NCI-H1092 treated with DMSO at 0.1 percent for 48 hours (cell line): ENCODE measurements around the gene MAPRE3.

Source experiments
- DNase-seq: peaks from one replicate; lab custom pipeline; 2025; lab: John Stamatoyannopoulos, UW

The MAPRE3 gene

DNA sequence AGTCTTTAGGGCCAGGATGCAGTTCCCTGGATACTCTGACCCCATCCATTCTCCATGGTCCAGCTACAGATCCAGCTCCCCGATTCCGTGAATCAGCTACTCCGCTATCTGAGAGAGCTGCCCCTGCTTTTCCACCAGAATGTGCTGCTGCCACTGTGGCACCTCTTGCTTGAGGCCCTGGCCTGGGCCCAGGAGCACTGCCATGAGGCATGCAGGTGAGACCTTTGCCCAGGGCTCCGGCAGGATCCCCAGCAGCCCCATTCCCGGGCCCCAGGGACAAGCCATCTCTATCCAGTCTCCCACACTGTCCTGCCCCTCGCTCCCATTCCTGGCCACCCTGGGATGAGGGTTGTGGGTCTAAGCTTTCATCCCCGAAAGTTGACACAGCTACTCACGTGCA, 69.8 kb downstream of the MAPRE3 start:
- no peak for DNase-seq

DNA sequence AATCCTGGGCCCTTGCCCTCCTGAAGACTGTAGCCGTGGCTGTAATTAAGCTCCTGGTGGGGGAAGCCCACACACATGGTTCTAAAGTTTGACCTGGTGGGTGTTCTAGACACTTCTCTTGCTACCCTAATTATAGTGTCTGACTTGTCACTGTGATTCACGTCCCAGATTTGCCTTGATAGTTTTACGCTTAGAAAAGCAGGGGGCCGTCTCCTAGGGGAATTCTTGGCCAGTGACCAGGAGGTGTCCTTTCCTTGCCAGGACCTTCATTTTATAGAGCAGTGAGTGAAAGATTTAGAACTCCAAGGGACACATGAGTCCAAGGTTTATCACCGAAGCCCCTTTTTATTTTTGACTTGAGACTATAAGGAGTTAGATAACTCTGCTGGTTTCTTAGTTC, 71.3 kb downstream of the MAPRE3 start:
- no peak for DNase-seq

DNA sequence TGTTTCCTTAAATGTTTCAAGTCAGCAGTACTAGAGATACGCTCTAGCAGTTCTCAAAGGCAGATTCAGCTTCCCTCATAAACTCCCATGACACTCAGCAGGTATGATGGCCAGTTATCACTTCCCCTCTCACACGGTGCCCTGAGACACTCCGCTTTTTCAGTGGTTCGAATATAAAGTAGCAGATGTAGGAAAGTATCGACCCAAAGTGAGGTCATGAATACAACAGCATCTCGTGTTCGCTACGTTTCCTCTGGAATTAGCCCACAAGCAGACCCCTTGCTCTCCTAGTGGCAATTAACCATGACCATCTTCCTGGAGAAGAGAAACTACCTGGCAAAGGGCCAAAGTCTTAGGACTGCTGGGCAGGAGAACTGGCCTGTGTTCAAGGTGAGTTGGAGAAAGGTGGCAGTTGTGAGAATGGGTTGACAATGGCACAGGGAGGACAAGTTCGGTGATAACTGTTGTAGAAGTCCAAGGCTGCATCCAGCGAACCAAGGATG, 71.8 kb downstream of the MAPRE3 start:
- DNase-seq, result no peak

DNA sequence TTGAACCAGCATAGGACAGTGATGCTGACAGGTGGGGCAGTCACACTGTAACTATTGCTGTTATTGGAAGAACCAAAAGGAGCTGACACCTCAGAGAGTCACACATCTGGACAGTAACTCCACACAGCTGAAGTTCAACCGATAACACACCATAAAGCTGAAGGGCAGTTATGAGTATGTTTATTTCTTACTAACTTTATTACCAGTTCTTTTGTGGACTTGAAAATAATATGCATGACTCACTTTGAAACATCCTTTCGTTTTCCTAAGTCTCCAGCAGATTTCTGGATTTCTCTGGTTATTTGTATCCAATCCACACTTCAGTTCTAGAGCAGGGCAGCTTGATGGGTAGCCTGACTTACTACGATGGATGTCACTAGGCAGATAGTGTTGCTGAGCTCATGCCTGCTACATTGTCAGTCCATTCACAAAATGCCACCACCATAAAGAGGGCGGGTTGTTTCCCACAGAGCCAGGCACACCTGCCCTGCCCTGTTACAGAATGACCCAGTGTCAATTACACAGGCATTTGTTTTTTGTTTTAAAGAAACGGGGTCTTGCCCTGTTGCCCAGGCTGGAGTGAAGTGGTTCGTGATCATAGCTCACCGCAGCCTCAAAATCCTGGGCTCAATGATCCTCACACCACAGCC, 72.7 kb downstream of the MAPRE3 start:
- DNase-seq, result no peak

DNA sequence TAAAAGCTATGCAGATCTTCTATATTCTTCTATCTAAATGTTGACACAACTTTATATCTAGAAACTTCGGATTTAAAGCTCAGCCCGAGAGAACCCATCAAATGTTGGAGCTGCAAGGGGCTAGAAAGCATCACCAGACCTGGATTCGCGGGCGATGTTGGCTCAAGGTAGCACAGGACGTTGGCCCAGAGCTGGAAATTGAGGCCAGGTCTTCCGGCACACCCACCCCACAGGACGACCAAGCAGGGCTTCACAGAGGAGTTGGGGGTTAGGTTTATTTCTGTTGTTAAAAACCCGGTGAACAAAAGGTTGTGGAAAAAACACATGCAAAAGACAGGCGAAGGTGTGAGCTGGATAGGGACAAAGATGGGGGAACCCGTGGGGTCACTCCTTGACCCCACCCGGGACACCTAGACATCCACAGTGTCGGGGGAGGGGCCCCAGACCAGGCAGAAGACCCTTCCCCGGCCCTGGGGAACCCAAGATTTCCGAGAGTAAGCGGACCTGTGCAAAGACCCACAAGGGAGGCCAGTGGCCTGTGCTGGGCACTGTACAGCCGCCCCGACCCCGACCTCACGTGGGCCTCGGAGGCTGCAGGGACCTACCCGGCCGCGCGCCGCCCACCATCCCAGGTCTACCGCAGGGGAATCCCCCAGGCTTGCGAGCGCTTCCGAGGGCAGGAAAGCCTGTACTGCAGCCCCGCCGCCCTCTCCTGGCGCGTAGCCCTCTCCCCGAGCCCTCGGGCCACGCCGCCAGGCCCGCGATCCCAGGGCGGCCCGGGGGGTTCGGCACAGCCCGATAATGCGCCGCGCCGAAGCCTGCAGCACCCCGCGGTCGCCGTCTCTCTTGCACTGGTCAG, 79.2 kb downstream of the MAPRE3 start:
- peak; percentile 48 for DNase-seq

DNA sequence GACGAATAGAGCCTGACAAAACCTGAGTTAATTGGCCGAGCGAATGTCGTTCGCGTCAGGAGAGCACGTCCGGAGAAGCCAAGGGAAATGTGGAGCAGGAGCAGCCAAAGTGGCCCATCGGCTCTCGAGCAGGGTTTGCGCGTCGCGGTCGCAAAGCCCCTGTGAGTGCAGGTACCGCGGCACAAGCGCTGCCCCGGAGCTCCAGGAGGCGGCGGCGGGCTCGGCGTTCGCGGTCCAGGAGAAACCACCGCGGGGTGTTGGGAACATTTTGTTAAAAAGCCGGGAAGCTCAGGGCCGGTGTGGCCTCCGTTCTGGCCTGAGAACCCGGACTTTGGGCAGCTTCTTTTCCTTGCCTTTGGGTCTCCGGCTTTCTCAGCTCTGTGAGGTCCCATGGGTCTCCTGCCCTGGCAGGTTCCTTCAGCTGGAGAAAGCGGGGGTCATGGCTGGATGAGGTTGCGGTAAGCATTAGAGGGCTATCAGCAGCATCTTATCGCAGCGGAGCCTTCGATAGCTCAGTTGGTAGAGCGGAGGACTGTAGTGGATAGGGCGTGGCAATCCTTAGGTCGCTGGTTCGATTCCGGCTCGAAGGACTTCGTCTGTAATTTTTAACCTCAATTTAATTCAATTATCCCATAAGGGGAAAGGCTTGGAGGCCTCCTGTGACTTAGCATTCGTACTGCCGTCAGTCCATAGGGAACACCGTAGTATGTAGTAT, 80.0 kb downstream of the MAPRE3 start:
- DNase-seq, result peak; percentile 90

DNA sequence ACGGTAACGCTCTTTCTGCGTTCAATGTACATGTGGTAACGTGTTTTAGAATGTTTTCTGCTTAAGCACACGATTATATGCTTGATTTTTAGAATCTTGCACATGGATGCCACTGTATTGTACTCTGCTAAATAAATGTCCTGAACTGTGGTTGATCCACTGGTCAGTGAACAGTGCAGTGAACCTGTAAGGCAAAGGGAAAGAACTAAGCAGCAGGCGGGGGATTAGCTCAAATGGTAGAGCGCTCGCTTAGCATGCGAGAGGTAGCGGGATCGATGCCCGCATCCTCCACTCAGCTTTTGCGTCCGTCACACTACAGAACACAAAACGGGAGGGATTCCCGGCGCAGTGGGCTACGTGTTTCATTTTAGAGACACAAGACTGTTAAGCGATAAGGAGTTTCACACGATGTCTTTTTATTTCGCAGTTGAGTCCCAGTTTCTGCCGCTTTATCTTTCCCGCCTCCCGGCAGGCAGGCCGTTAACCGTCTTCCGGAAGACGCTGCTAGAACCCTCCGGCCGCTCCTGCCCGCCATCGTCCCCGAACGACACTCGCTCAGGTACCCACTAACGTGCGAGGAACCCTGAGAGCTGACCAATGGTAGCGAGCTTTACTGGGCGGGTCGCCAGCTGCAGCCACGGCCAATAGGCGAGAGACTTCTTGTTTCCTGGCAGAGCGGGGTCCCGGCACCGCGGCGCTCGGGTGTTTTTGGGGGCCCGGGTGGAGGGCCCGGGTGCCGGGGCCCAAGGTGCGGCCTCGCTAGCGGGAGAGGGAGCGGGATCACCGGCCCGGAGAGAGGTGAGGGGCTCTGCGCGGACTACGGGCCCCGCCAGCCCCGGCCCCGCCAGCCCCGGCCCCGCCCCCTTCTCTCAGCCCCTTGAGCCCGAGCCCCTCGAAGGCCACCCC, 80.8 kb downstream of the MAPRE3 start, which contains the start of gene AGBL5:
AGBL5 (plus strand) TSS at position 673 of the 906 bp plus-strand sequence. CDS start 1,291 bp downstream, outside the sequence.
- DNase-seq, result peak; percentile 90

DNA sequence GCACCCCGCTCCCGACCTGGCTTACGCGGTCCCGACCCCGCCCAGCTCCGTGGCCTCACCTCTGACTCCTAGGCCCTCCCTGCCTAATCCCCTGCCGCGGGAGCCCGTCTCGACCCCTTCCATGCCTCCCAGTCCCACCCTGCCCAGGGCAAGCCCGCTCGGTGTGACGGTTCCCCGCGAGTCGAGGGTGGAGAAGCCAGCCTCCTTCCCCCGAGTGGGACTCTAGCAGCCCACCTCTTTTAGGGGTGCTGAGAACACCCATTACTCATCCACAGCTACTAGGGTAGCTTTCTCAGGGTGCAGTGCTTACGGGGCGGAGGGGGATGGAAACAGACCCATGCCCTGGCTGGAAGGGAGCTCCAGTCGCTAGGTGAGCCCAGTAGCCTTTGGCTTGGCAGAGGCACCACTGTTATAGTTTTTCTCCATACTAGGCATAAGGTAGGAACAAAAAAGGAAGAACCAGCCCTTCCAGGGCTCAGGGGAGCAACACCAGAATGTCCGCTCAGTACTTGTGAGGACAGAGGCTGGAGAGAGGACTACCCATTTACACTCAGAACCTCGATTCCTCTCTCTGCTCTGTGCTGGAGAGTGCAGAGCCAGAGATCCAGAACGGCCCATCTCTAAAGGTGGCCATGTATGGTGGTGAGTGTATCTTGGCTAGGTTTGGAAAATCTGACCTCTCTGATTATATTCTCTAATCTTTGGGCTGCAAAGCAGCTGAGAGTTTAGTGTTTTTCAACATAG, 81.6 kb downstream of the MAPRE3 start:
- DNase-seq, result no peak

DNA sequence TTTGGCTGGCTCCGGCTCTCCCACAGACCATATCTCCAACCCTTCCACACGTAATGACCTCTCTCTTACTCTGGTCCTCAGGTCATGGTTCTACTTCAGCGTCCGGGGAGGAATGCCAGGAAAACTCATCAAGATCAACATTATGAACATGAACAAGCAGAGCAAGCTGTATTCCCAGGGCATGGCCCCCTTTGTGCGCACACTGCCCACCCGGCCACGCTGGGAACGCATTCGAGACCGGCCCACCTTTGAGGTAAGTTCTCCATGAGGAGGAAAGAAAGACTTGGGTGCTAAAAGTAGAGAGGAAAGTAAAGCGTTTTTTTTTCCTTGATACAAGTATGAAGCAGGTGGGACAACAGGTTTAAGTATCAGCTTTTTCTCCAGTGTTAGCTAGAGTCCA, 82.9 kb downstream of the MAPRE3 start:
- DNase-seq, result no peak

DNA sequence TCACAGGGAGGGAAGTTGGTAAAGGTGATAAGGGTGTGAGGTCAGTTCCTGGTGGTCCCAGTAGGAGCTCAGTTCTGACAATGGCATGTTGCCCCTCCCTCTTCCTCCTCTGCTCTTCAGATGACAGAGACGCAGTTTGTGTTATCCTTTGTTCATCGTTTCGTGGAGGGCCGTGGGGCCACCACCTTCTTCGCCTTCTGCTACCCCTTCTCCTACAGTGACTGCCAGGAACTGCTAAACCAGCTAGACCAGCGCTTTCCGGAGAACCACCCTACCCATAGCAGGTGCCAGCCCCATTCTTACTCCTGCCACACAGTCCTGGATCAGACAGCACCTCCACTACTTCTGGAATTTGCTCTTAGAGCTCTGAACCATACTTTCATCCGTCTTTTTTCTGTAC, 83.3 kb downstream of the MAPRE3 start:
- no peak for DNase-seq

DNA sequence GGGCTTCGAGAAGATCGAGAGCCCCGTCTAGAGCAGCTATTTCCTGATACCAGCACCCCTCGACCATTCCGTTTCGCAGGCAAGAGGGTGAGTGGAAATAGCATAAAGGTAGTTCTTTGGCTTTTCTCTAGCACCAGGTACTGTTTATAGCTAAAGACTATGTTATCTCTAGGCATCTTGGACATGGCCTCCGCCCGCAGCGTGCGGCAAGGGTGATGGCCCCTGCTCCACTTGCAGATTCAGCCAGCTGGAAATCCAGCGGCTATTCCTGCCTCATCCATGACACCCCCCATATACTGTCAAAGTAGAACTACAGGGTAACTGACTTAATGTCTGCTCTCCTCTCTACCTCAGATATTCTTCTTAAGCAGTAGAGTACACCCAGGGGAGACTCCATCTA, 84.3 kb downstream of the MAPRE3 start:
- DNase-seq, result no peak

DNA sequence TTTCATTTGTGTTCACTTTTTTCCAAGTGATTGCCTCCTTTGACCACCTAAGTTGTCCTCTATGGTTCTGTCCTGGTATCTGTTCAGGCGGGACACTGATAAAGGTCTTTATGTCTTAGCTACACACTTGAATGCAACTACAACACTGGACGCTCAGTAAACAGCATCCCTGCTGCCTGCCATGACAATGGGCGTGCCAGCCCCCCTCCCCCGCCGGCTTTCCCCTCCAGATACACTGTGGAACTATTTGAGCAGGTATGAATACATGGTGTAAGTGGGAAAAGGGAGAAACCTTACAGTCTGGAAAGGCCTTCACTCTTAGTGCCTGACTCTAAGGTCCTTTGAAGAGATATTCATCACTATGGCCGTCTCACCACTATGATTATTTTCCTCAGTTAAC, 86.7 kb downstream of the MAPRE3 start:
- no peak for DNase-seq

DNA sequence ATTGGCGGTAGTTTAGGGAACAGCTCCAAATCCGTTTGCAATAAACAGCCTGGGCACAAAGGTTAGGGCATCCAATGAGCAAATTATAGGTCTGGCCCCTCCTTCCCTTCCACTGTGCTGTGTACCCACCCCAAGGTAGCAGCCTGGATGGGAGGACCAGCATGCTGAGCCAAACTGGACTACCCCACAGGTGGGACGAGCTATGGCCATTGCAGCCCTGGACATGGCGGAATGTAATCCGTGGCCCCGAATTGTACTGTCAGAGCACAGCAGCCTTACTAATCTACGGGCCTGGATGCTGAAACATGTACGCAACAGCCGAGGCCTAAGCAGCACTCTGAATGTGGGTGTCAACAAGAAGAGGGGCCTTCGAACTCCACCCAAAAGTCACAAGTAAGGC, 87.8 kb downstream of the MAPRE3 start:
- DNase-seq, result no peak

DNA sequence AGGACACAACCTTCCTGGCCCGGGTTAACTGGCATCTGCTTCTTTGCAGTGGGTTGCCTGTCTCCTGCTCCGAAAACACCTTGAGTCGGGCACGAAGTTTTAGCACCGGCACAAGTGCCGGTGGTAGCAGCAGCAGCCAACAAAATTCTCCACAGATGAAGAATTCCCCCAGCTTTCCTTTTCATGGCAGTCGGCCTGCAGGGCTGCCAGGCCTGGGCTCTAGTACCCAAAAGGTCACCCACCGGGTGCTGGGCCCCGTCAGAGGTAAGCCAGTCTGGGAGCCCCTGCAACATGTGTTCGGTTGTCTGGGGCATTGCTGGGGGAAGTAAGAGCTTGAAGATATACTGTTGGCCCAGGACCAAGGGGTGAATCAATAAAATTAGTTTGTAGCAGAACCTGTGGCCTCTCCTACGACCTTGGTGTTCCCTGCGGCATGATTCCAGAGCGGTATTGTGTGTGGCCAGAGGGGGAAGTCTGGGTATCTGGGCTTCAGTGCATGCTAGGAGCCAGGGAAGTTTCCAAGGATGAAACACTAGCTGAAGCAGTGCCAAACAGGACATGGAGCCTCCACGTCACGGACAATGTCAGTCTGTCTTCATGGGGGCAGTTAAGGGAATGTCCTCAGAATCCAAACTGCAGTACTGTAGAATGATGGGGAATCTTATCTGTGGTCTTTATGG, 88.8 kb downstream of the MAPRE3 start:
- DNase-seq, result no peak

DNA sequence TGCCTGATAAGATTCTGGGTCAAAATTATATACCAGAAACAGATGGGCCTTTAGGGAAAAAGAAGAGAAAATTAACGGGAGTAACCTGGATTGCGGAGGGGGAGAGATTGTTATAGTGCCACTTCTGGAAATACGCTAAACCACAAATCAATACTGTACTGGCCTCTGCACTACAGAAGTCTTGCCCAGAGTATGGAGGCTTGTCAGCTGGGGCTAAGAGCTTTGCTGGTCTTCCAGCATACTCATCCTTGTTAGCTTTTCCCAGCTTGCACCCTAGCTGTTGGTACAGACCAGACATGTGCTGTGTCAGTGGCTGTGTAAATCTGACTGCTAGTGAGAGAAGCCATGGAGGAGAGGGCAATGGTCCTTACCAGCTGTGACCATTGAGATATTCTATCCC, 89.9 kb downstream of the MAPRE3 start:
- DNase-seq, result no peak

DNA sequence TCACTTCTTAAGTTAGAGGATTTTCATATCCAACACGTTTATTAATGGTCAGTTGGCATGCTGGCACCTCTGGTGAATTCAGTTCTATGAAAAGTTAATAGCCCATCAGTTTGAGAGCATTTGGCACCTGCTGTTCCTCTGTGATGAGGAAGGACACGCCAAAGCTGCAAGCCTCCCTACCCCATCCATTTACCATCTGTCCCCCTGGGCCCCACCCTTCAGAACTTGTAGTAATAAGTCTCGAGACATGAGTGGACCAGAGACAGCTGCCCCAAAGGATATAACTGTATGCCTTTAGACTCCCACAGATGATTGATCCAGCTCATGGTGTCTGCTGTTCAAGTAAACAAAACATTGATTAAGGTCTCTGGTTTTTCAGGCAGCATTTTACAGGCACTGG, 94.7 kb downstream of the MAPRE3 start:
- no peak for DNase-seq

DNA sequence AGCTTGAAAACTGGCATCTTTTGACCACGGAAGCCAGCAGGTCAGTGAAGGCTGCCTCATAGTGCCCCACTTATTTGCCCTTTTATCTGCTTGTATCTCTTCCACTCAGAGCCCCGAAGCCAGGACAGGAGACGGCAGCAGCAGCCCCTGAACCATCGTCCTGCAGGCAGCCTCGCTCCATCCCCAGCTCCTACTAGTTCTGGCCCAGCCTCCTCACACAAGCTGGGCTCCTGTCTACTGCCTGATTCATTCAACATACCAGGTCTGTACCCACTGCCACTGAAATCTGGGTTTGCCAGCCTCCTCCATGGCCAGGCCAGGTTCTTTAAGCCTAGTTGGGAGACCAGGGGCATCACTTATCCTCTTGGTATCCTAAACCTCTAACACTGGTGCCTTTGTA, 96.9 kb downstream of the MAPRE3 start:
- DNase-seq, result no peak

DNA sequence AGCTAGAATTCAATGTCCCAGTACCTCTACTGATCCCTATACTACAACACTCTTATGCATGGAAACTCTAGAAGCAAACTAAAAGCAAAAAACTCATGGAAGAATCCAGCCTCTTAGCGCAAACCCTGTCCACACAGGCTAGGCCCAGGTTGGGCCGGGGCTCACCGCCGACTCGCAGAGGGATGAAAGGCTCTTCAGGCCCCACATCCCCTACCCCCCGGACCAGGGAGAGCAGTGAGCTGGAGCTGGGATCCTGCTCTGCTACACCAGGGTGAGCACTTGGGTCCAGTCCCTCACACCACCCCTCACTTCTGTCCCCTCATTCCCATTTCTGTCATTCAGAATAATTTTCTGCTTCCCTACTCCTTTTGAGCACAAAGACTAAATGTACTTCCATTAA, 99.0 kb downstream of the MAPRE3 start:
- no peak for DNase-seq

DNA sequence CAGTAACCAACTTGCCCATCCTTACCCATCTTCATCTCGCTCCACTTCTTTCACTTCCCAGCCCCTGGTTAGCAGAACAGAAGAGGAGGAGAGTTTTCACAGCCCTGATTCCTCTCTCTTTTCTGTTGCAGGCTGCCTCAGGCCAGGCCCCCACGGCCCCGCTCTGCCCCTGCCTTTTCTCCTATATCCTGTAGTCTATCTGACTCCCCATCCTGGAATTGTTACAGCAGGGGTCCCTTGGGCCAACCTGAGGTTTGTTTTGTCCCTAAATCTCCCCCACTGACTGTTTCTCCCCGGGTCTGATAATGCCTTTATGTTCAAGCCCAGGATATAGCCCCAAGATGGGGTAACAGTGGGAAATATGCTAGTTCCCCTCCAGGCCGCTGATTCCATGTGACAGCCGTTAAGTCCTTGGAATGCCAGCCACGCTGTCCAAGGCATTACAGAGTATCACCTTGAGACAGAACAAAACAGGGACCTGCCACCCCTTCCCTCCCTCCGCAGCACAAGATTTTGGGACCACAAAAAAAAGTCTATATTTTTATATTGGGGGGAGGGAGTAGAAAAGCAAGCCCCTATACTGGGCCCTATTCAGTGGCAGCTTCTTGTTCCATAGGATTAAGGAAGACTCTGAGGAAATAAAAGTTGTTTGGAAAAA, 99.7 kb downstream of the MAPRE3 start:
- no peak for DNase-seq
